ENCODE results near the gene NF1.
"Not testable (repeated sequence)": the region's sequence is repeated elsewhere in the genome, so short reads cannot be mapped to it uniquely, and the experiment has no call there.

NF1 gene

DNA sequence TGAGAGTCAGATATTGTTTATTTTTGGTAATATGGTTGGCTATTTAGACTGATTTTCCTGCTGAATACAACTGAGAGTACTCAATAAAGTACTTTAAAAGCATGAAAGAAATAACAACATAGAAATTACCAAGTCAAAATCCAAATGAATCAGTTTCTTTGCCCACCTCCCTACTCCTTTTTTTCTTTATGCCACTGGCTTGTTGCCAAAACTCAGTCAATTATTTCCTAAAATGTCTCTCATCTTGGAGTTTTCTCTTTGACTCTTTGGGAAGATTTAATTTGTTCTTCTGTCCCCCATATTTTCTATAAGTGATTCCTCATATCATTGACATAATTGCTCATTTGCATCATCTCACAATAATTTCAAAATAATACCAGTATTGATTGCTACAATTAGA, 204.8 kb downstream of the NF1 start:
- no peak for DNase-seq

DNA sequence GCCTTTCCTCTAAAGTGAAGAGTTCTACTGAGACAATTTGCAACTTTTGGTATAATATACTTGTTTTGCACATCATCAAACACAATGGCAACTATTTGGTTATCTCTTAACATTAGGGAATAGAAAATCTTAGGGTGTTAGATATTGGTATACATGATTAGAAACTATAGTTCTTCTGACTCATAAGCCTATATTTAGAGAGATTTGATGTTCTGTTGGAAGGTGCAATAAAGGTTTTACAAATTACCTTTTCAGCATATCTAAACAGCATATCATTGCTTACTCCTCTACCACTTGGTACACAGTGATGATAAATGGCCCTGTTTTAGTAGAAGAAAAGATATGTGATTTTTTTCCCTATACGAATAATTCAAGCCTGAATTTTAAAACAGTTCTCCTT, 212.9 kb downstream of the NF1 start:
- DNase-seq, result no peak

DNA sequence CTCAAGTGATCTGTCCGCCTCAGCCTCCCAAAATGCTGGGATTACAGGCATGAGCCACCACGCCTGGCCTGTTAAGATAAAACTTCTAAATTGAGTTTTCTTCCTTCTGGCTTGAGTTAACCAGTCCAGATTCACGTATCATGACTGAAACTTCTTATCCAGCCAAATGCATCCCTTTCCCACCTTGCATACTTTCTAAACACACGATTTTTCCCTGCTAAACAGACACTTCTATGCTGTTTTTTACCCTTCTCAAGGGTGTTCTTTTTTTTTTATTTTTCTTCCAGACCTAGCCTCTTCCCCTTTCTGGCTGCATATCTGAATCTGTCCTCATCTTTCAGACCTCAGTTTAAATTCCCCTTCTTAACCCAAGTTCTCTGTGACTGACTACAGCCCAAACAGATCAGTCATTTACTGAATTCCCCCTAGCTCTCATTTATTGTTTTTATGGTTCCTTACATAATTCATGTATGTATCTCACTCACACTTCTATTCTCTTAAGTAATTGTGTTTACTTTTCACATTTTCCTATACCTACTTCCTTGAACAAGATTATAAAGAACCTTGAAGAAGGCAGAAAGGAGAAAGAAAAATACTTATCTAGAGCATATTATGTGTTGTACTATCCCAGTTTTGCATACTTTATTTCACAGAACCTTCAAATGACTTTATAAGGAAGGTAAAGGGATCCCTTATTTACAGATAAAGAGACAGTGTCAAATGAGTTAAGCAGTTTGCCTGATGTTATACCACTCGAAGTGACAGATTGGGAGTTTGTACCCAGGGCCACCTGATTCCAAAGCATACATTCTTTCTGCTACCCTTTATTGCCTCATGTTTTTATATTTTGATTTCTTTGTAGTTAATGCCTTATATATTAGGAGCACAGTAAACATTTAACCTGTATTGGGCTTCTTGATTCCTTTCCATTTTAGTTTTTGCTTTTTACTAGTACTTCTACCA, 213.9 kb downstream of the NF1 start:
- peak; percentile 52 for DNase-seq

DNA sequence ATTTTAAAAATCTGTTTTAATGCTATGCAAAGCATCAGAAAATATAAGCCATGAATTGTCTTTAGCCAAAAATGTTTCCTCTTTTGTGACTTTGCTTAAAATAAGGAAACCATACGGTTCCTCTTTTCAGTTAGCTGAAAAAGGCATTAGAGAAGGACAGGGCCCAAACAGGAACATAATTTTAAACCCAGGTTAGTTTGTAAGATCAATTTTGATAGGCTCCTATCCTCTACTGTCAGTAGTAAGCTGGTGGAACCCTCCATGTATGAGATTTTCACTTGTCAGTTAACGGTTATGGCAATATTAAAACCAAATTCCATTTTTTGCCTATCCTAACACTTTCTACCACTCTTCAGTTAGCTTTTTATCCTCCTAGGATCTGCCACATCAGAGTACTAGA, 214.8 kb downstream of the NF1 start:
- no peak for DNase-seq

DNA sequence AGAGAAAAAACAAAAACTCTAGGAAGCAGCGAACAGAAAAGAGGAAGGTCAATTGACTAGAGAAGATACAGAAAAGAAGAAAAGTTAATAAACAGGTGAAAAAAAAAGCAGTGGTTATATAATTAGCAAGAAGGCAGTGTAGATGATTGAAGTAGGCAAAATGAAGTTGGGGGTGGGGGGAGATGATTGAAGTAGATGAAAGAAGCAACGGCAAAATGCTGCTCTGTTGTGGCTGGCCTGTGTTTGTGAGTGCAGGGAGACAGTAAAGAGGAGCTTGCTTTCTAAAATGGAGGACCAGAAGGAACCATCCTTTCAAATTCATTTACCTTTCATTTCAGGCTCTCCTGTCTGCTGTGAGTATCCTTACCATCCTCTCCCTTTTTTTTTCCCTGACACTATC, 215.5 kb downstream of the NF1 start:
- peak; percentile 49 for DNase-seq

DNA sequence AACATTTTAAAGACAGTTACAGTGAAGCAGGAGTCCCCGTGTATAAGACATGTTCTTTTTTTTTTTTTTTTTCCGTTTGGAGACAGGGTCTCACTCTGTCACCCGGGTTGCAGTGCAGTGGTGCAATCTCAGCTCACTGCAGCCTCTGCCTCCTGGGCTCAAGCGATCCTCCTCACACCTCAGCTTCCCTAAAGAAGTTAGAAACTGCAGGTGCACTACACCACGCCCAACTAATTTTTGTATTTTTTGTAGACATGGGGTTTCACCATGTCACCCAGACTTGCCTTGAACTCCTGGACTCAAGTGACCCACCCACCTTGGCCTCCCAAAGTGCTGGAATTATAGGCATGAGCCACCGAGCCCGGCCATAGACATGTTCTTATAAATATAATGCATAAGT, 216.1 kb downstream of the NF1 start:
- DNase-seq, result peak; percentile 38

DNA sequence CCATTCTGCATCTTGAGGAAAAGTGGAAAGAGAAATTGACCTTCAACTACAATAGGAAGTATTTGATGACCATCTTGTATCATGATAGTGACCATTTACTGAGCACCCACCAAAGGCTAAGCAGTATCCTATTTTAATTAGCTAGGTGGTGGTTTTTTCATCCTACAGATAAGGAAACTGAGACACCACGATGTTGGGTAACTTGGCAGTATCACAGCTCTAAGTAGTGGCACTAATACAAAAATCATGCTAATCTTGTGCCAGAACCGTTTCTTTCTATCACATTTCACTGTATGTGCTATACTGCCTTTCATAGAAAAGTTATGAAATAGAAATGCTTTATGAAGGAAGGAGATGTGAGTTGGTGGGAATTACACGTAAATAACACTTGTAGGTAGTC, 216.7 kb downstream of the NF1 start:
- DNase-seq, result no peak

DNA sequence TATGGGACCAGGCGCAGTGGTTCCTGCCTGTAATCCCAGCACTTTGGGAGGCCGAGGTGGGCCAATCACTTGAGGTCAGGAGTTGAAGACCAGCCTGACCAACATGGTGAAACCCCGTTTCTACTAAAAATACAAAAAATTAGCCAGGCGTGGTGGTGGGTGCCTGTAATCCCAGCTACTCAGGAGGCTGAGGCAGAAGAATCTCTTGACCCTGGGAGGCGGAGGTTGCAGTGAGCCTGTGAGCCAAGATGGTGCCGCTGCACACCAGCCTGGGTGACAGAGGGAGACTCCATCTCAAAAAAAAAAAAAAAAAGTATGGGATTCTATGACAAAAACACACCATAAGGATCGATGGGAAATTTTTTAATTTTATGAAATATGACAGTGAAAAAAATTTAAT, 217.4 kb downstream of the NF1 start:
- not testable (repeated sequence) for DNase-seq

DNA sequence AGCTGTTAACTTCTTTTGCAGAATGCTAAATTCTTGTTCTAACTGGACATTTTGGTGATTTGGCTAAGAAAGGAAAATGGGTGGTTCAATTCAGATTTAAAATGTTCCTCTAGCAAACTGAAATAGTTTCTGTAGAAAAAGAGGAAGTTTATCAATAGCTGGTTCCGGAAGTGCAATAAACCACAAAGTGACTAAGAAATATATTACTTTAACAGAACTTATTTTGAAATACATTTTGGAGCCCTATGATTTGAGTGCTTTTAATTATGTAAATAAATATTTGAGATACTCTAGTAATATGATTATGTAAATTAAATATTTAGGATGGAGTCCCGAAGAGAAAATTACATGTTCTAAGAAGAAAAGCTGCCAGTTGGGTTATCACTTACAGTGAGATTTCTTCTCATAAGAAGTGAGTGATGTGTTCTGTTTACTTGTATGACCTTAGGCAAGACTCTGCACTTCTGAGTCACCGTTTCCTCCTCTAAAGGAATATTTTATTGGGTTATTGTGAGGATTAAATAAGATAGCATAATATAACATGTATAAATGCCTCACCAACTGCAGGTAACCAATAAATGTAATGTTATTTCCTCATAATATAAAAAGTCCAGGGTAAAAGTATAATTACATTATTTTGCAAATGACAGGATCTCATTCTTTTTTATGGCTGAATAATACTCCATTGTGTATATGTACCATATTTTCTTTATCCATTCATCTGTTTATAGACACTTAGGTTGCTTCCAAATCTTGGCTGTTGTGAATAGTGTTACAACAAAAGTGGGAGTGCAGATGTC, 219.4 kb downstream of the NF1 start, which contains the start of gene EVI2B:
Gene EVI2B (minus strand): TSS at position 73 of the 800 bp plus-strand sequence. CDS start 8,445 bp downstream, outside the sequence.
- peak; percentile 73 for DNase-seq

DNA sequence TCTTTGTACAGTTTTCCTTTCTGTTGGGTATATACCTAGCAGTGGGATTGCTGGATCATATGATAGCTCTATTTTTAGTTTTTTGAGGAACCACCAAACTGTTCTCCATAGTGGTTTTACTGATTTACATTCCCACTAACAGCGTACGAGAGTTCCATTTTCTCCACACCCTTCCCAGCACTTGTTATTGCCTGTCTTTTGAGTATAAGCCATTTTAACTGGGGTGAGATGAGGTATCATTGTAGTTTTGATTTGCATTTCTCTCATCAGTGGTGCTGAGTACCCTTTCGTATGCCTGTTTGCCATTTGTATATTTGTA, 220.0 kb downstream of the NF1 start:
- no peak for DNase-seq

DNA sequence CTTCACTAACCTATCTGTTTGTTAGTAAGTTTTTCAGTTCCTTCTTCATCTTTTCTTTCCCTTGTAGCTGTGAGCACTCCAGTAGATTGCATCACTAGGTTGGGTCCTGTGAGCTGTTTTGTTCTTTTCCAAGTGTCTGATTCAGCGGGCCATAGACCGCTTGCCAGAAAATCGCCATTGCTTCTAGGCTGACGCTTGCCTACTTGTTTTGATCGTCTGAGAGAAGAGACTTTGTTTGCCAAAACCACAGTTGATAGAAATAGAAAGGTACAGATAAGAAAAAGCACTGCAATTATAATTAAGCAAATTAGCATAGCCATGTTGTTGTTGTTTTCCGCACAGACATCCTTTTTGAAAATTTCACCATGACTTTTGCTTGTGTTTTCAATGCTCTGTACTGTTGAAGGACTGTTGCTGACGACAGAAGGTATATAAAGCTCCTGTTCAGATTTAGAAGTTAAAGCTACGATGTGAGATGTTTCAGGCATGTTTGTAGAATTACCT, 223.6 kb downstream of the NF1 start:
- peak; percentile 80 for DNase-seq

DNA sequence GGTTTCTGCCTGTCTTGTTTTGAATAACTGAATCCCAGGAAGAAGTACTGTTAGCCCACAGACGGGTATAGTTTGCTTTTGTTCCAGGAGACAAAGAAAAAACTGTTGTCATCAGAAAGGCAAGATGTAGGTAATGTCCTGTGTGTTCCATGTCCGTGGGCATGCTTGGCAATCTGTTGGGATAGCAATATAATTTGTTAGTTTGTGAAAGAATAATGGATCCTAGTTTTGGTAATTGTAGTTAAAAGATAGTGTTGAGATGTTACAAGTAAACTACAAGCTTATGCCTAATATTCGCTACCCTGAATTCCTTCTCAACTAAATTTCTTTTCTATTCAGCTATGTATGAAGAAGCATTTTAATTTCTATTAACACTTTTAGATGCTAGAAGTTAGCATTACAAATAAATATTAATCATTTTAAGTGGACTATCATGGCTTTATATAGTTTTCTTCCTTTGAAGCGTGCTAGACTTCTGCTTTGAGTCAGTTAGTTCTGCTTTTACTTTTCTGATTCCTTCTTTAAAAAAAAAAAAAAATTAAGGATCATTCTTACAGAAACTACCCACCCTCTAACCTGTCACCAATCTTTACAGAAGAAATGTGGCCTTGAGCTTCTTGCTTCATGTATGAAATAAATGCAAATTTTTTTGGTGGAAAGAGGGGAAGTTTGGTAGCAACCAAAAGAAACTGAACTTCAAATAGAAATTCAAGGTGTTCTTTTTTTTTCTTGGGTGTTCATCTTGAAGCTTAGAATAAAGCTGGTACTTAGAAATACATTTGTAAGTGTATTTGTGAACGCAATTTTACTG, 224.3 kb downstream of the NF1 start:
- DNase-seq, result peak; percentile 59

DNA sequence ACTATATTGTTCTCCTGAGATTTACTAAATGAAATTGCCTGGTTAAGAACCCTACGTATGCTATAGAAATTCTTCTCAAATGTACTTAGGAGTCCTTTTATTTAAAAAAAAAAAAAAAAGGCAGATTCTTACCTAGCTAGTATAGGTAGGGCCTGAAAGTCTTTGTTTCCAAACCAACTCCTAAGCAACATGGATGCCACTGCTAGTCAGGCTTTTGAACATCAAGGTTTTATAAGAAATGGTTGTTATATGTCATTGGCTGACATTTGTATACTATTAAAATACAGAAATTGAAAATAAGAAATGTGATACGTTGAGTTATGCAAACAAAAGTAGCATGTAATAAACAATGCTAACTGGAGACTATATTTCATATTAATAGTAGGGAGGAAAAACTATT, 225.5 kb downstream of the NF1 start:
- no peak for DNase-seq

DNA sequence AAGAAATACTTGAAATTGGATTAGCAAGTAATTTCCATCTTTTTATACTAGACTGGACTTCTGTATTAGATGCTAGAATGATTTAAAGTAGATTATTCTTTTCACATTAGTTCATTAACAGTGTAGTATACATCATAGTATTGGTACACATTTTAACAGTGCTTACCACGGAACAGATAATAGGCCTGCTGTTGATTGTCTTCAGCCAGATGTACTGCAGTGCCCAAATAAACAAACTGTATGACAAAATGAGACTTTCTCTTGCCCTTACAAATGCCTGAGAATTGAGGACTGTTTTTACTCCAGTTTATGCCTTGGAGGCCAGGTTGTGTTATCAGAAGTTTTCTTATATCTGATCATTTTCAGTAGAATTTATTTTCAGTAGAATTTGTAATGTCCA, 226.0 kb downstream of the NF1 start:
- no peak for DNase-seq

DNA sequence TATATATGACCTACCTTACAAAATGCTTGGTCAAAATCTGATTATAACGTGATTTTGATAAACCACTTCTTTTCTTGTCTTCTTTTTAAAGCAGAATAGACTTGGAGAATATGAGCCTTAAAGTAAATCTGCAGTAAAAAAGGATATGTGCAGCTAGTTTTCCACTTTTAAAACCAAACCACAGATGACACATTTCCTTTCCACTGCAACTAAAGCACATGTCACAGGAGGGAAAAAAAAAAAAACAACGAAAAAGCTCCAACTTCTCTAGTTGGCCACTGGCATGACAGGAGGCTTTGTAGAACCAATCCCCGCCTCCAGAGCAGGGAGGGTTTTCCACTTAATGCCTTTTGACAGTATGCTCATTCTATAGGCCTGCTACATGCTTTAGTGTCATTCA, 226.7 kb downstream of the NF1 start, which contains the start of gene EVI2A:
Gene EVI2A (minus strand): TSS at position 142 of the 400 bp plus-strand sequence. CDS start 2,609 bp downstream, outside the sequence.
- peak; percentile 89 for DNase-seq

DNA sequence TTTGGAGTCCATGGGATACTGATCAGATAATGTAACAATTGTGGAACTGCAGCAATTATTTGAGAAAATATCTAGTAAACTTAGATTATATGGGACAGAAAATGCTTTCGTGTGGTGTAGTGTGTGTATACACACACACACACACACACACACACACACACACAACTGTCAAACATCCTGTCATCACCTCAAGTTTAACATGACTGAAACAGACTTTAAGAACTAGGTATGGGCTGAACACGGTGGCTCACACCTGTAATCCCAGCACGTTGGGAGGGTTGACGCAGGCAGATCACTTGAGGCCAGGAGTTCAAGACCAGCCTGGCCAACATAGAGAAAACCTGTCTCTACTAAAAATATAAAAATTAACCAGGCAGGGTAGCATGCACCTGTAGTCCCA, 227.2 kb downstream of the NF1 start:
- DNase-seq, result no peak

DNA sequence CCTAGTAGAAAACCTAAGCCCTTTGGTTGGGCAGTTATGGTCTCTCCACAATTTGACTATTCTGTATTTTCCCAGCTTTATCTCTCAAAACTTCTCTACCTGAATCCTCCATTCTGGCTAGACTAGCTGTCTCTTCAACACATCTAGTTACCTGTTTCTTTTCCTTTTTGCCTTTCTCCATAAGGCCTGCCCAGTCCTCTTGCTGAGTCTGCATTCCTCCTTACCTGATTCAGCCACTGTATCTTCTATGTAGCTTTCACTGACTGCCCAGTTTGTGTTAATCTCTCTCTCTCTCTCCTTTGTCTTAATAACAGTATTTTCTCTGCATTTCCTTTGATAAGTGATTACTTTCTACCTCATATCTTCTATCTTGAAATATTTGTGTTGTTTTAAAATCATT, 228.8 kb downstream of the NF1 start:
- DNase-seq, result no peak

DNA sequence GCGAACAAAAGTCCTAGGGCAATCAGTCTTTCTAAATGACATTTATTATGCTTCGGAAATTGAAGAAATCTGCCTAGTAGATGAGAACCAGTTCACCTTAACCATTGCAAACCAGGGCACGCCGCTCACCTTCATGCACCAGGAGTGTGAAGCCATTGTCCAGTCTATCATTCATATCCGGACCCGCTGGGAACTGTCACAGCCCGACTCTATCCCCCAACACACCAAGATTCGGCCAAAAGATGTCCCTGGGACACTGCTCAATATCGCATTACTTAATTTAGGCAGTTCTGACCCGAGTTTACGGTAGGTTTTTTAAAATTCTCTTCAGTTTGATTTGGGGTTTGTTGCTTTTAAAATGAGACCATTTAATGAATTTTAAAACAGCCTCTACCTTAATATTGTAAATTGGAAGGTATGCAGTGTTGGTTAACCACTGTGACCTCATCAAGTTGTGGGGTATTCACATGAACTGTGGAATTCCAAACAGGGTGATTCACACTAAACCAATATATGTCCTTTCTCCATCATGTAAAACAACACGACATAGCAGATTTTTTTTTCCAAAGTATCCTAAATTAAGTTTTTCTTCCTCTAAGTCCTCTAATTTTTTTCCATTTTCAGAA, 232.9 kb downstream of the NF1 start:
- no peak for DNase-seq

DNA sequence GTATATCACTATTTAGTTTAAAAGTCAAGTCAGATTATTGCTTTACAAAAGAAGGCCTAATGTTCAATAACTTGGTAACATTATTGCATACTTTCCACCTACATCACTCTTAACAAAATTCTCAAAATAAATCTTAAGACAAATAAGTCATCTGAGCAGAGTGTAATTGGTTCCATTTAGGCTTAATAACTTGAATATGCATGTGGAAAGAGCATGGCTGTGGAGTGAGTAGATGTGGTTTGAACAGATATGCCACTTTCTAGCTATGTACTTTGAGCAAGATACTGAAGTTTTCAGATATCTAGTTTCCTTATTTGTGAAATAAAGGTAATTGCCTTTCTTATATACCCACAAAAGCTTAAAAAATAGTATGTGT, 233.4 kb downstream of the NF1 start:
- no peak for DNase-seq

DNA sequence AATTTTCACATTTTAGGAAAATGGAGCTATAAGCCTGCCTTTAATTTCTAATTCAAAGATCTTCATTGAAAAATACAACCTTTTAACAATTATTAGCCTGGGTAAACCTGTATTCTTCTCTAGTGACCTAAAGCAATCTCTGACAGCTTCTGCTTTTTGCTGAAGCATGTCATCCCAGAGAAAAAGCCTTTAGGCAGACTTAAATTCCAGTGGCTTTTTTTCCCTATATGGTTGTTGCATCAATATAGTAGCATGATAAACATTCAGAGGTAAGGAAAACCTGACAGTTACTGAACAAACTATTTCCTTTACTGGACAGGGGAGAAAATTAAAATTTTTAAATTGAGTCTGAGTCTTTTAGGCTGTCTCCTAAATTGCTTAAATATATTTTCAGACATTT, 234.4 kb downstream of the NF1 start:
- no peak for DNase-seq

DNA sequence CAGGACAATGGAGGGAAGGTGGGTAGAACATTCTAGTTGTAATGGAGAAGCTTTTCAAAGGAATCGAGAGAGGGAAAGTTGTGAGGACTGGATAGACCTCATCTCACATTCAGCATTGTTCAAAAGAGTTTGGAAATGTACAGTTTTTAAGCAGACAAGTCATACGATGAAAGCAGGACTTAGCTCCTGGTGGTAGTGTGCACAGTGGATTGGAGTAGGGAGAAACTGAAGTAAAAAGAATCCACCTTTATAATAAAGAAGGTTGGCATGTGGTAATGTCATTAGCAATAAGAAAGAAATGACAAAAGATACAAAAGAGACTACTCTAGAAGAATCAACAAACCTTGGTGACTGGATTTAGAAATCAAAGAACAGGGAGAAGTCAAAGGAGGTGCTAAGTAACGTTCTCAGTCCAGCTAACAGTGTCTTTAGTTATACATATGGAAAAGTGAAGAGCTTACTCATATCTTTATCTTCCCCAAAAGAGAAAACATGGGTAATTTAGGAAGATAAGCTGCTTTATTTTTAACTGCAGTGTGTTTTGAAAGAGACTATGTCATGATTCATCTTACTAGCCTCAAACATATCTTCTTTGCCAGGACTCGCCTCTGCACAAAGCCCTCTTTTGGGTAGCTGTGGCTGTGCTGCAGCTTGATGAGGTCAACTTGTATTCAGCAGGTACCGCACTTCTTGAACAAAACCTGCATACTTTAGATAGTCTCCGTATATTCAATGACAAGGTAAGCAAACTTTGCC, 245.3 kb downstream of the NF1 start:
- DNase-seq, result no peak
